ENCODE results near the gene EFNA4. TPM values are rescaled to one million over a fixed set of nuclear protein-coding genes. Genes with fewer than 3 reads are reported as not detected.

Gene EFNA4
- not detected for polyA plus RNA-seq (2012; ENCODE audit: insufficient read depth, insufficient read length, low read depth)

- H3K27me3 ChIP-seq = no peaks in the 10 kb centered on the region
- no peaks in the 10 kb centered on the region; the same call in 1 of the 2 replicates for H3K4me1 ChIP-seq
- H3K4me3 ChIP-seq (ENCODE audit: low read depth, low read length) = peak within 1 kb of the TSS; percentile 69
- peak; percentile 86 for DNase-seq
- no peaks in the 10 kb centered on the region for H3K9me3 ChIP-seq
- TF ChIP-seq CTCF (IDR thresholded peaks at IDR 0.05; ENCODE audit: low read depth, low read length) = no peak
- no peaks in the 10 kb centered on the region for H3K36me3 ChIP-seq
Observed at GRCh38 chr1:155063550-155064110, at the start of gene EFNA4. Gene EFNA4 (plus strand): TSS chr1:155063740. CDS start chr1:155063824, 84 bp downstream.

DNA sequence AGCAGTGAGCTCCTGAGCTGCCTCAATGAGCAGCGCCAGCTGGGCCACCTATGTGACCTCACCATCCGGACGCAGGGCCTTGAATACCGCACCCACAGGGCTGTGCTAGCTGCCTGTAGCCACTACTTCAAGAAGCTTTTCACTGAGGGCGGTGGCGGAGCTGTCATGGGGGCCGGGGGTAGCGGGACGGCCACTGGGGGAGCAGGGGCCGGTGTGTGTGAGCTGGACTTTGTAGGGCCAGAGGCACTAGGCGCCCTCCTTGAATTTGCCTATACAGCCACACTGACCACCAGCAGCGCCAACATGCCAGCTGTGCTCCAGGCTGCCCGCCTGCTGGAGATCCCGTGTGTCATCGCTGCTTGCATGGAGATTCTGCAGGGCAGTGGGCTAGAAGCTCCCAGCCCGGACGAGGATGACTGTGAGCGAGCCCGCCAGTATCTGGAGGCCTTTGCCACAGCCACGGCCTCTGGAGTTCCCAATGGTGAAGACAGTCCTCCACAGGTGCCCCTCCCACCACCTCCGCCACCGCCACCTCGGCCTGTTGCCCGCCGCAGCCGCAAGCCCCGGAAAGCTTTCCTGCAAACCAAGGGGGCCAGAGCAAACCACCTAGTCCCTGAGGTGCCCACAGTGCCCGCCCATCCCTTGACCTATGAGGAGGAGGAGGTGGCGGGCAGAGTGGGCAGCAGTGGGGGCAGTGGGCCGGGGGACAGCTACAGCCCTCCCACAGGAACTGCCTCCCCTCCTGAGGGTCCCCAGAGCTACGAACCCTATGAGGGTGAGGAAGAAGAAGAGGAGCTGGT is 48.6 kb upstream of the EFNA4 start:
- no peak for TF ChIP-seq CTCF (IDR thresholded peaks at IDR 0.05; ENCODE audit: low read depth, low read length)
- Histone ChIP-seq H3K4me3 (ENCODE audit: low read depth, low read length) (no peak overlapping the region), H3K9me3 (no peaks in the 10 kb centered on the region), H3K27me3 (no peaks in the 10 kb centered on the region), H3K36me3 (peaks cover 17% of the 10 kb centered on the region), H3K4me1 (peaks cover 34% of the 10 kb centered on the region)
- no peak for DNase-seq

GRCh38 chr1:155015527-155016230 is 47.9 kb upstream of the EFNA4 start:
- Histone ChIP-seq H3K4me1 (peaks cover 34% of the 10 kb centered on the region), H3K4me3 (ENCODE audit: low read depth, low read length) (no peak overlapping the region), H3K27me3 (no peaks in the 10 kb centered on the region), H3K36me3 (peaks cover 17% of the 10 kb centered on the region), H3K9me3 (no peaks in the 10 kb centered on the region)
- no peak for TF ChIP-seq CTCF (IDR thresholded peaks at IDR 0.05; ENCODE audit: low read depth, low read length)
- DNase-seq = no peak

DNA sequence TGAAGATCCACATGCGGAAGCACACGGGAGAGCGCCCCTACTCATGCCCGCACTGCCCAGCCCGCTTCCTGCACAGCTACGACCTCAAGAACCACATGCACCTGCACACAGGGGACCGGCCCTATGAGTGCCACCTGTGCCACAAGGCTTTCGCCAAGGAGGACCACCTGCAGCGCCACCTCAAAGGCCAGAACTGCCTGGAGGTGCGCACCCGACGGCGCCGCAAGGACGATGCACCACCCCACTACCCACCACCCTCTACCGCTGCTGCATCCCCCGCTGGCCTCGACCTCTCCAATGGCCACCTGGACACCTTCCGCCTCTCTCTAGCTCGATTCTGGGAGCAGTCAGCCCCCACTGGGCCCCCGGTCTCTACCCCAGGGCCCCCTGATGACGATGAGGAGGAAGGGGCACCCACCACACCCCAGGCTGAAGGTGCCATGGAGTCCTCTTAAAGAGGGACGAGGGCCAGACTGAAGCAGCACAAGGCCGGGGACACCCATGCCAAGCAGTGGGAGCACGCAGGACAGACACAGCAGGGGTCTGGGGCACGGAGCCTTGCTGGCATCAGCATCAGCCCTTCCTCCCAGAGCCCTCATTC is 47.2 kb upstream of the EFNA4 start:
- peaks cover 29% of the 10 kb centered on the region for H3K4me1 ChIP-seq
- H3K4me3 ChIP-seq (ENCODE audit: low read depth, low read length) = no peak overlapping the region
- no peak for DNase-seq
- no peak for TF ChIP-seq CTCF (IDR thresholded peaks at IDR 0.05; ENCODE audit: low read depth, low read length)
- peaks cover 17% of the 10 kb centered on the region for H3K36me3 ChIP-seq
- H3K9me3 ChIP-seq = no peaks in the 10 kb centered on the region
- H3K27me3 ChIP-seq = no peaks in the 10 kb centered on the region

DNA sequence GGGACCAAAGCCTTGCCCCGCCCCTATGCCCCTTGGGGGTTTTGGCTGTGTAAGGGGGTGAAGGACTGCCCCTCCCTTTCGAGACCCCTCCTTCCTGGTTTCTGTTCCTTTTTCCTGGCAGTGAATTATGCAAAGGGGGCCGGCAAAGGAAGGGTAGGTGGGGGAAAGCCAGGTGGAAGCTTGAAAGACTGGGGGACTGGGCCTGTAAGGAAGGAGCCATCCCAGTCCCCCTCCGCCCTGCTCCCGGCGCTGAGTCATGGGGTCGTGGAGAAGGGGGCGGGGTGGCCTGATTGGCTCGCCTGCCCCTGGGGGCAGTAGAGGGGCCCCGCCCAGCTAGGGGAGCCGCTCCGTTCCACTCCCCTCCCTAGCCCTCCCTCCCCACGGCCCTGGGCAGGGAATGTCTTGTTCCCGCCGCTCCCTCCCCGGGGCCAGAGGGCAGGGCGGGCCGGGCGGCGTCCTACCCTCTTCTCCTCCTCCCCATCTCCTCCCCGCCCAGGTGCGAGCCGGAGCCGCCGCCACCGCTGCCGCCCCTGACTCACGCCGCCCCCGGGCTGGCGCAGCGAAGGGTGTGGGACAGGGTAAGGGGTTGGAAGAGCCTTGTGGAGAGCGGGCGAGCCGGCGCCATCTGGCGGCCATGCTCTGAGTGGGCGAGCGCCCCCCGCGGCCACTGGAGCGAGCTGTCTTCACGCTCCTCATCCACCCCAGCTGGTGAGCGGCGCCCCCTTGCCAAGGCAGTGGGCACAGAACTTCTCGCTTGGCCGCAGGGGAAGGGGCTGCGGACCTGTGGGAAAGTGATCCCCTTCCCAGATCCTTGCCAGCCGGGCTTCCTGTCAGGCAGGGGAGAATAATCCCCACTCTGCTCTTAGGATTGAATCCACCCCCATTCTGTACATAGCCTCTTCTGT is 46.2 kb upstream of the EFNA4 start:
- Histone ChIP-seq H3K36me3 (peaks cover 17% of the 10 kb centered on the region), H3K9me3 (no peaks in the 10 kb centered on the region), H3K27me3 (no peaks in the 10 kb centered on the region), H3K4me3 (ENCODE audit: low read depth, low read length) (peak overlapping the region; percentile 51), H3K4me1 (peaks cover 21% of the 10 kb centered on the region)
- TF ChIP-seq CTCF (IDR thresholded peaks at IDR 0.05; ENCODE audit: low read depth, low read length) = peak; percentile 99
- DNase-seq = peak; percentile 94
